OCI-LY7 (cell line): Measurements from ENCODE around the gene PHACTR3. TPM values are rescaled to one million over a fixed set of nuclear protein-coding genes. Genes with fewer than 3 reads are reported as not detected.

Experiments
- BruUV-seq: library from RNA; stranded (reverse); fragments of 400-500 nt; replicated peaks from 2 replicates; lab custom pipeline; 2021; lab: Mats Ljungman, UMichigan
- CTCF ChIA-PET: fragments of 300-600 bp; sonication (Branson Sonifier 250); formaldehyde crosslinking; loops from one replicate; lab custom pipeline; 2022; ENCODE audit warnings: antibody characterized with exemption; ENCODE audit not compliant: unreplicated experiment; lab: Charles Lee
- POLR2A ChIA-PET: fragments of 300-600 bp; sonication (Branson Sonifier 250); formaldehyde crosslinking; loops from one replicate; lab custom pipeline; 2022; ENCODE audit warnings: antibody characterized with exemption; lab: Charles Lee
- DNase-seq: peaks from one replicate; pipeline ENCODE4 v3.0.0-alpha.2; 2015; ENCODE audit warnings: low spot score
- H2AFZ ChIP-seq: fragments of 200-600 bp; sonication (generic), shearing (Covaris generic); 2 replicates; pipeline ENCODE4 v1.6.1; 2014; ENCODE audit warnings: mild to moderate bottlenecking, antibody characterized with exemption, low read length, moderate library complexity
- H3K27ac ChIP-seq: fragments of 200-600 bp; sonication (generic); 2 replicates; pipeline ENCODE4 v1.5.1; 2014; ENCODE audit warnings: mixed run types, low read depth, mild to moderate bottlenecking, moderate library complexity, low read length, inconsistent platforms; ENCODE audit not compliant: poor library complexity, severe bottlenecking
- H3K36me3 ChIP-seq: fragments of 200-600 bp; sonication (generic); 2 replicates; pipeline ENCODE4 v1.6.1; 2014; ENCODE audit warnings: mild to moderate bottlenecking, antibody characterized with exemption, low read length, moderate library complexity, mixed read lengths; ENCODE audit not compliant: insufficient read depth
- H3K4me1 ChIP-seq: fragments of 200-600 bp; sonication (generic); 2 replicates; pipeline ENCODE4 v1.5.1; 2014; ENCODE audit warnings: mild to moderate bottlenecking, low read length; ENCODE audit not compliant: insufficient read depth, poor library complexity, severe bottlenecking
- H3K4me2 ChIP-seq: fragments of 200-600 bp; sonication (generic); 2 replicates; pipeline ENCODE4 v1.6.1; 2014; ENCODE audit warnings: mild to moderate bottlenecking, low read length
- H3K4me3 ChIP-seq: fragments of 200-600 bp; sonication (generic); 2 replicates; pipeline ENCODE4 v1.5.1; 2014; ENCODE audit warnings: mild to moderate bottlenecking, low read depth, low read length; ENCODE audit not compliant: poor library complexity, severe bottlenecking
- H3K79me2 ChIP-seq: fragments of 200-600 bp; sonication (generic); 2 replicates; pipeline ENCODE4 v1.6.1; 2016; ENCODE audit warnings: low read depth, mild to moderate bottlenecking, low read length, moderate library complexity, mixed read lengths; ENCODE audit not compliant: insufficient read depth
- H3K9me2 ChIP-seq: fragments of 200-600 bp; sonication (generic); 2 replicates; pipeline ENCODE4 v1.6.1; 2016; ENCODE audit warnings: mild to moderate bottlenecking, low read length, mixed read lengths; ENCODE audit not compliant: insufficient read depth
- H3K9me3 ChIP-seq: fragments of 200-600 bp; sonication (generic); 2 replicates; pipeline ENCODE4 v1.6.1; 2014; ENCODE audit warnings: mild to moderate bottlenecking, mixed run types, low read length, mixed read lengths
- H4K20me1 ChIP-seq: fragments of 200-600 bp; sonication (generic); 2 replicates; pipeline ENCODE4 v1.6.1; 2014; ENCODE audit warnings: mild to moderate bottlenecking, antibody characterized with exemption, low read length, moderate library complexity, mixed read lengths; ENCODE audit not compliant: insufficient read depth
- CTCF ChIP-seq: fragments of 200-600 bp; sonication (generic); conservative IDR thresholded peaks from 2 replicates; pipeline ENCODE4 v1.5.1; 2014; ENCODE audit warnings: mild to moderate bottlenecking, antibody characterized with exemption, low read length, moderate library complexity, mixed read lengths
- EZH2phosphoT487 ChIP-seq: fragments of 200-600 bp; sonication (generic); IDR thresholded peaks from 2 replicates; pipeline ENCODE4 v1.6.1; 2018; ENCODE audit warnings: low read depth, borderline replicate concordance, mild to moderate bottlenecking, mixed run types, antibody characterized with exemption, low read length, moderate library complexity, mixed read lengths
- intact Hi-C: fragments of 100-400 bp; cut with micrococcal nuclease; formaldehyde crosslinking; loops from one replicate; pipeline ENCODE4 v1.10.0; 2022; ENCODE audit not compliant: unreplicated experiment
- total RNA-seq, 2 experiments: library from RNA; depleted of rRNA in 1 of 2; stranded (reverse); fragments of >200 nt in 1 of 2; shearing (Covaris generic) in 1 of 2; gene quantifications; 2 replicates each; pipeline ENCODE4 v1.2.3, GENCODE V29; 2014 to 2022

PHACTR3 gene
- total RNA-seq, 2 experiments from 2014 or later: 0.32 TPM; not detected in 1

- no peaks in the 10 kb centered on the region for H3K79me2 ChIP-seq
- H3K4me2 ChIP-seq: no peak overlapping the region
- H3K36me3 ChIP-seq: no peaks in the 10 kb centered on the region
- CTCF ChIA-PET: no interaction called here
- POLR2A ChIA-PET: no interaction called here
- BruUV-seq: no TSS peak
- H3K4me1 ChIP-seq: no peaks in the 10 kb centered on the region
- no peaks in the 10 kb centered on the region for H3K9me3 ChIP-seq
- TF ChIP-seq EZH2phosphoT487 (no peak), CTCF (no peak)
- H4K20me1 ChIP-seq: no peaks in the 10 kb centered on the region
- H3K27ac ChIP-seq: no peak overlapping the region
- intact Hi-C loops: no loop called here
- H3K9me2 ChIP-seq: no peaks in the 10 kb centered on the region
- DNase-seq: no peak
- H3K4me3 ChIP-seq: no peak overlapping the region
- H2AFZ ChIP-seq: no peak overlapping the region
Observed at GRCh38 chr20:59829054-59829785, 224.9 kb downstream of the PHACTR3 start.

GRCh38 chr20:59829786-59830664 is 225.7 kb downstream of the PHACTR3 start:
- no peak overlapping the region for H2AFZ ChIP-seq
- no peak for DNase-seq
- no peak overlapping the region for H3K27ac ChIP-seq
- no peaks in the 10 kb centered on the region for H4K20me1 ChIP-seq
- no peaks in the 10 kb centered on the region for H3K79me2 ChIP-seq
- no peaks in the 10 kb centered on the region for H3K9me3 ChIP-seq
- ChIA-PET CTCF (no interaction called here), POLR2A (no interaction called here)
- no peaks in the 10 kb centered on the region for H3K36me3 ChIP-seq
- H3K9me2 ChIP-seq: no peaks in the 10 kb centered on the region
- H3K4me3 ChIP-seq: no peak overlapping the region
- intact Hi-C loops: no loop called here
- no TSS peak for BruUV-seq
- TF ChIP-seq CTCF: no peak
- no peak for TF ChIP-seq EZH2phosphoT487
- no peaks in the 10 kb centered on the region for H3K4me1 ChIP-seq
- H3K4me2 ChIP-seq: no peak overlapping the region
